Measurements from ENCODE around the gene TNXB. TPM values are rescaled to one million over a fixed set of nuclear protein-coding genes. Genes with fewer than 3 reads are reported as not detected.

The TNXB gene
- total RNA-seq, 4 donors from 2014 or later = 90.6 to 217 (median 181) TPM

GRCh38 chr6:32086661-32087573 is 22.2 kb downstream of the TNXB start:
- Histone ChIP-seq H3K36me3 (no peaks in the 10 kb centered on the region), H3K4me1 (peaks cover 18 to 27% of the 10 kb centered on the region in 2 donors), H3K4me3 (peak overlapping the region in 1 of 2 donors; percentile 9), H3K27ac (peak overlapping the region; percentile 92 to 96), H3K27me3 (no peaks in the 10 kb centered on the region), H3K9me3 (no peaks in the 10 kb centered on the region)
- DNase-seq = peak in 1 of 2 donors; percentile 56
- intact Hi-C loops (cut with DNase I; ENCODE audit: low total_unique reads) = no loop called here
- no peak for TF ChIP-seq POLR2A (IDR thresholded peaks at IDR 0.05)
- peak in 1 of 4 experiments; percentile 6 for TF ChIP-seq CTCF (IDR thresholded peaks at IDR 0.05)

- Histone ChIP-seq H3K4me1 (peaks cover 21 to 27% of the 10 kb centered on the region in 2 donors), H3K9me3 (no peaks in the 10 kb centered on the region), H3K27me3 (no peaks in the 10 kb centered on the region), H3K36me3 (no peaks in the 10 kb centered on the region), H3K4me3 (no peak overlapping the region), H3K27ac (peak overlapping the region; percentile 92 to 96)
- intact Hi-C loops (cut with DNase I; ENCODE audit: low total_unique reads) = no loop called here
- TF ChIP-seq POLR2A (IDR thresholded peaks at IDR 0.05) (no peak), CTCF (IDR thresholded peaks at IDR 0.05) (no peak)
- peak in 1 of 2 donors; percentile 23 for DNase-seq
Observed at GRCh38 chr6:32085759-32086459, 23.2 kb downstream of the TNXB start.

- DNase-seq = no peak
- no peak overlapping the region for H3K4me3 ChIP-seq
- intact Hi-C loops (cut with DNase I; ENCODE audit: low total_unique reads) = no loop called here
- H3K9me3 ChIP-seq = no peaks in the 10 kb centered on the region
- peaks cover 22 to 27% of the 10 kb centered on the region in 2 donors for H3K4me1 ChIP-seq
- H3K27me3 ChIP-seq = no peaks in the 10 kb centered on the region
- no peaks in the 10 kb centered on the region for H3K36me3 ChIP-seq
- TF ChIP-seq POLR2A (IDR thresholded peaks at IDR 0.05) = no peak
- TF ChIP-seq CTCF (IDR thresholded peaks at IDR 0.05) = no peak
- peak overlapping the region; percentile 92 to 96 for H3K27ac ChIP-seq
Observed at GRCh38 chr6:32084780-32085179, 24.4 kb downstream of the TNXB start.

DNA sequence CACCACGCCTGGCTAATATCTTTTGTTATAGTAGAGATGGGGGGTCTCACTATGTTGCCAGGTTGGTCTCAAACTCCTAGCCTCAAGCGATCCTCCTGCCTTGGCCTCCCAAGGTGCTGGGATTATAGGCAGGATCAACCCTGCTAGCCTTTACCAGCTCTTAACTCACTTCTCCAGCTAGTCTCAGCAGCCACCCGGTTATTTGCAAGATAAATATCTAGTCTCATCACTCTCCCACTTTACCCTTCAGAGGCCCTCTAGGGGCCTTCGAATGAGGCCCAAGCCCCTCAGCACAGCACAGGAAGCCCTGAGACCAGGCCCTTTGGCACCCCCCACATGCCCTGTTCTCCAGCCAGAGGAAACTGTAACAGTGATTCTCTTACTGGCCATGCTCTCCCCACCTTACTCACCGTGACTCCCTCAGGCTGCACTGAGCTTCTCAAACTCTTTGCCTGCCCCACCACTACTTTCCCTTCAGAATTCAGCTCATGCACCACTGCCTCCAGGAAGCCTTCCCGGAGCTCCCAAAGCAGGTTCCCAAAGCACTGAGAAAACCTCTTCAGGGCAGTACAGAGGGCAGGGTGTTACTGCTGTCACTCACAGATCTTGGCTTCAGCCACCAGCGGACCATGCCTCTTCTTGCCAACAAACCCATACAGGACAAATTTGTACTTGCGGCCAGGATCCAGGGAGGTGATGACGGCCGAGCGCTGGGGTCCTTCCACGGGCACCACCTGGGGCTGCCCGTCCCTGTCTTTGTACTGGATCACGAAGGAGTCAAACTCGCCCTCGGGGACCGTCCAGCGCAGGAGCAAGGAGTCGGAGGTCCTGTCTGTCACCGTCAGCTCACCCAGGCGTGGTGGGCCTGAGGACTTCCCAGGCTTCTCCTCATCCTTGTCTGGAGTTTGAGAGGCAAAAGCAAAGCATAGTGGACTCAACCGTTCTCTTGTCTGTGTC is 25.0 kb downstream of the TNXB start:
- peak overlapping the region; percentile 92 to 96 for H3K27ac ChIP-seq
- no peaks in the 10 kb centered on the region for H3K36me3 ChIP-seq
- H3K4me3 ChIP-seq = no peak overlapping the region
- intact Hi-C loops (cut with DNase I; ENCODE audit: low total_unique reads) = no loop called here
- peak in 1 of 2 donors; percentile 15 for DNase-seq
- H3K27me3 ChIP-seq = no peaks in the 10 kb centered on the region
- TF ChIP-seq CTCF (IDR thresholded peaks at IDR 0.05) (no peak), POLR2A (IDR thresholded peaks at IDR 0.05) (no peak)
- H3K4me1 ChIP-seq = peaks cover 22 to 27% of the 10 kb centered on the region in 2 donors
- no peaks in the 10 kb centered on the region for H3K9me3 ChIP-seq
